ENCODE results near the gene JAKMIP1. TPM values are rescaled to one million over a fixed set of nuclear protein-coding genes. Genes with fewer than 3 reads are reported as not detected.

JAKMIP1 gene
- total RNA-seq, 1 experiment from 2014 or later = not detected

DNA sequence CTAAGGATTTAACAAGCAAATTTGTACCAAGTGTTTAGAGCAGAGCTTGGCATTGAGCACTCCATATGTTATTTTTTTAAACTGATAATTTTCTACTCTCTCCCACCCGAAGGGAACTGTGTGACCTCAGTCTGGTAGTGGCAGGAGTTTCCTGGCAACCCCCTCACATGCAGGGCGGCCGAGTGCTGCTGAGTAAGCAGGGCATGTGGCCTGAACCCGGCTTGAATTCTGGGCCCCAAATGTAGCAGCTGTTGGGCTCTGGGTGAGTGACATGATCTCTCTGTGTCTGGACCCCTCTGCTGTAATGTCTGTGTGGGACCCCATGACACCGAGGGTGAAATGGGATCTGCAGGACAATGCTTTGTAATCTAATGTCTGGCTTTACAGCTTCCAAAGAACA is 168.5 kb downstream of the JAKMIP1 start:
- intact Hi-C loops (cut with micrococcal nuclease) = no loop called here
- BruUV-seq (replicated peaks) = no TSS peak
- H3K4me1 ChIP-seq (ENCODE audit: control insufficient read depth in 1 of 2, insufficient read depth in 2 of 2, low read length in 2 of 2) = no peaks in the 10 kb centered on the region
- H3K4me3 ChIP-seq (replicated peaks in 1 of 2; ENCODE audit: low read depth in 1 of 2, low read length in 2 of 2) = no peak overlapping the region
- no peaks in the 10 kb centered on the region for H3K79me2 ChIP-seq (ENCODE audit: insufficient read depth, low read length)
- ATAC-seq = no peak
- no peak overlapping the region for H3K9ac ChIP-seq (ENCODE audit: low read length)
- POLR2A ChIA-PET = no interaction called here
- H2AFZ ChIP-seq (ENCODE audit: low read depth, low read length, poor library complexity, severe bottlenecking) = no peak overlapping the region
- no peak overlapping the region for H3K4me2 ChIP-seq (ENCODE audit: low read length)
- H3K9me2 ChIP-seq (ENCODE audit: insufficient read depth) = no peaks in the 10 kb centered on the region
- CTCF ChIA-PET = interaction anchor here (1.3 kb wide), 1 partner anchor 12 kb away, joined by 3 read pairs; no protein-coding TSS in a partner anchor
- TF ChIP-seq SP1 (IDR thresholded peaks at IDR 0.05; ENCODE audit: low read depth) (no peak), CBX3 (IDR thresholded peaks at IDR 0.05; ENCODE audit: low read depth) (no peak), FOSL1 (IDR thresholded peaks at IDR 0.05; ENCODE audit: low read depth) (no peak), ATF3 (IDR thresholded peaks at IDR 0.05) (no peak), ZFX (IDR thresholded peaks at IDR 0.05) (no peak), ZNF274 (IDR thresholded peaks at IDR 0.05; ENCODE audit: low read depth, low read length) (no peak), EZH2phosphoT487 (IDR thresholded peaks at IDR 0.05; ENCODE audit: borderline replicate concordance) (no peak), POLR2AphosphoS5 (IDR thresholded peaks at IDR 0.05; ENCODE audit: low read depth, low read length) (no peak), YY1 (IDR thresholded peaks at IDR 0.05; ENCODE audit: extremely low read depth, insufficient replicate concordance, low read depth, low read length) (no peak), CTCF (IDR thresholded peaks at IDR 0.05 in 2 of 3, conservative IDR thresholded peaks at IDR 0.05 in 1 of 3; ENCODE audit: borderline replicate concordance in 1 of 3, insufficient read depth in 1 of 3, low read depth in 2 of 3, low read length in 2 of 3) (no peak)
- TF ChIP-seq, protein P1, sequence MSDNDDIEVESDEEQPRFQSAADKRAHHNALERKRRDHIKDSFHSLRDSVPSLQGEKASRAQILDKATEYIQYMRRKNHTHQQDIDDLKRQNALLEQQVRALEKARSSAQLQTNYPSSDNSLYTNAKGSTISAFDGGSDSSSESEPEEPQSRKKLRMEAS (IDR thresholded peaks at IDR 0.05) = no peak
- TF ChIP-seq, protein P2, sequence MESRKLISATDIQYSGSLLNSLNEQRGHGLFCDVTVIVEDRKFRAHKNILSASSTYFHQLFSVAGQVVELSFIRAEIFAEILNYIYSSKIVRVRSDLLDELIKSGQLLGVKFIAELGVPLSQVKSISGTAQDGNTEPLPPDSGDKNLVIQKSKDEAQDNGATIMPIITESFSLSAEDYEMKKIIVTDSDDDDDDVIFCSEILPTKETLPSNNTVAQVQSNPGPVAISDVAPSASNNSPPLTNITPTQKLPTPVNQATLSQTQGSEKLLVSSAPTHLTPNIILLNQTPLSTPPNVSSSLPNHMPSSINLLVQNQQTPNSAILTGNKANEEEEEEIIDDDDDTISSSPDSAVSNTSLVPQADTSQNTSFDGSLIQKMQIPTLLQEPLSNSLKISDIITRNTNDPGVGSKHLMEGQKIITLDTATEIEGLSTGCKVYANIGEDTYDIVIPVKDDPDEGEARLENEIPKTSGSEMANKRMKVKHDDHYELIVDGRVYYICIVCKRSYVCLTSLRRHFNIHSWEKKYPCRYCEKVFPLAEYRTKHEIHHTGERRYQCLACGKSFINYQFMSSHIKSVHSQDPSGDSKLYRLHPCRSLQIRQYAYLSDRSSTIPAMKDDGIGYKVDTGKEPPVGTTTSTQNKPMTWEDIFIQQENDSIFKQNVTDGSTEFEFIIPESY (IDR thresholded peaks at IDR 0.05; ENCODE audit: extremely low read depth, insufficient replicate concordance, low read length) = no peak
- TF ChIP-seq, protein P3, sequence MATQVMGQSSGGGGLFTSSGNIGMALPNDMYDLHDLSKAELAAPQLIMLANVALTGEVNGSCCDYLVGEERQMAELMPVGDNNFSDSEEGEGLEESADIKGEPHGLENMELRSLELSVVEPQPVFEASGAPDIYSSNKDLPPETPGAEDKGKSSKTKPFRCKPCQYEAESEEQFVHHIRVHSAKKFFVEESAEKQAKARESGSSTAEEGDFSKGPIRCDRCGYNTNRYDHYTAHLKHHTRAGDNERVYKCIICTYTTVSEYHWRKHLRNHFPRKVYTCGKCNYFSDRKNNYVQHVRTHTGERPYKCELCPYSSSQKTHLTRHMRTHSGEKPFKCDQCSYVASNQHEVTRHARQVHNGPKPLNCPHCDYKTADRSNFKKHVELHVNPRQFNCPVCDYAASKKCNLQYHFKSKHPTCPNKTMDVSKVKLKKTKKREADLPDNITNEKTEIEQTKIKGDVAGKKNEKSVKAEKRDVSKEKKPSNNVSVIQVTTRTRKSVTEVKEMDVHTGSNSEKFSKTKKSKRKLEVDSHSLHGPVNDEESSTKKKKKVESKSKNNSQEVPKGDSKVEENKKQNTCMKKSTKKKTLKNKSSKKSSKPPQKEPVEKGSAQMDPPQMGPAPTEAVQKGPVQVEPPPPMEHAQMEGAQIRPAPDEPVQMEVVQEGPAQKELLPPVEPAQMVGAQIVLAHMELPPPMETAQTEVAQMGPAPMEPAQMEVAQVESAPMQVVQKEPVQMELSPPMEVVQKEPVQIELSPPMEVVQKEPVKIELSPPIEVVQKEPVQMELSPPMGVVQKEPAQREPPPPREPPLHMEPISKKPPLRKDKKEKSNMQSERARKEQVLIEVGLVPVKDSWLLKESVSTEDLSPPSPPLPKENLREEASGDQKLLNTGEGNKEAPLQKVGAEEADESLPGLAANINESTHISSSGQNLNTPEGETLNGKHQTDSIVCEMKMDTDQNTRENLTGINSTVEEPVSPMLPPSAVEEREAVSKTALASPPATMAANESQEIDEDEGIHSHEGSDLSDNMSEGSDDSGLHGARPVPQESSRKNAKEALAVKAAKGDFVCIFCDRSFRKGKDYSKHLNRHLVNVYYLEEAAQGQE (IDR thresholded peaks at IDR 0.05; ENCODE audit: low read depth) = no peak
- no peaks in the 10 kb centered on the region for H3K9me3 ChIP-seq (ENCODE audit: control insufficient read depth in 1 of 2, insufficient read depth in 1 of 2, low read depth in 1 of 2, low read length in 2 of 2)
- no peaks in the 10 kb centered on the region for H3K36me3 ChIP-seq (ENCODE audit: control insufficient read depth in 1 of 2, insufficient read depth in 2 of 2, low read length in 2 of 2)
- no peaks in the 10 kb centered on the region for H4K20me1 ChIP-seq (ENCODE audit: insufficient read depth)
- DNase-seq (ENCODE audit: low read depth, low spot score) = no peak
- RAD21 ChIA-PET (ENCODE audit: low non-redundant PET in 1 of 2, low total read pairs in 2 of 2, uncharacterized antibody in 2 of 2, unreplicated experiment in 2 of 2) = no interaction called here
- no peaks in the 10 kb centered on the region for H3K27me3 ChIP-seq (ENCODE audit: insufficient read depth, low read length)
- no peak overlapping the region for H3K27ac ChIP-seq (ENCODE audit: low read depth, low read length)
